ENCODE measurements around the gene C22orf31.

Gene C22orf31

DNA sequence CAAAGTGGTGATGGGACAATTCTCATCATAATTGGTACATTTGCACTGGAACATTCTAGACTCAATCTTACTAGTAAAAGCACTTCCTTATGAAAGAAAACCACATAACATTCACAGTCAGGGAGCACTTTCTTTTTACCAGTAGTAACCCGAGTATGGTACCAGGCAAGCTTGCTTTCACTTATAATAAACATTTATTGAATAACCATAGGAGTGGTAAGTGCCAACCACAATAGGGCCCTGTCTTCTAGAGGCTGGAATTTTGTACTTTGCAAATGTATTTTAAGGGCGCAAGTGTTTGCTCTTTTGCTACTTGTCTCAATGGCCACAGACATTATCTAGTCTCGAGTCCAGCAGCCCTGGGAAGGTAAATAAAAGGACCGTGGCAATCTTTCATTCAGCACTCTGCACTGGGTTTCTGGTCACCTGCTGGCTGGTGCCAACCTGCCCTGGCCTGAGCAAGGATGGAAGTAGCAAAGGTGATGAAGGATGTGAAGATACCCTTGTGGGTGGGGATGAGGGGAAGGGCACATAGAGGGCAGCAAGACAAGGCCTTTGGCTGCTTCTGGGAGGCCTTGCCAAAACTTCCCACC lies 24.2 kb downstream of the C22orf31 start:
- Histone ChIP-seq H3K4me2 (ENCODE audit: insufficient read depth, low read length, poor library complexity, severe bottlenecking) (no peak overlapping the region), H3K9me3 (replicated peaks in 1 of 2; ENCODE audit: control insufficient read depth in 2 of 2, insufficient read depth in 1 of 2, low read depth in 1 of 2, low read length in 2 of 2) (no peaks in the 10 kb centered on the region), H2AFZ (ENCODE audit: low read length) (no peak overlapping the region), H3K27ac (replicated peaks; ENCODE audit: low read length) (no peak overlapping the region), H2BK15ac (ENCODE audit: low read length) (no peak overlapping the region), H3K18ac (ENCODE audit: low read length) (no peak overlapping the region), H3K23ac (ENCODE audit: low read depth, low read length, poor library complexity) (no peak overlapping the region), H3K27me3 (ENCODE audit: control insufficient read depth in 3 of 3, insufficient read depth in 3 of 3, low read depth in 1 of 3, low read length in 3 of 3) (no peaks in the 10 kb centered on the region), H2BK12ac (ENCODE audit: low read length) (no peak overlapping the region), H3K36me3 (replicated peaks in 1 of 2; ENCODE audit: control insufficient read depth in 2 of 2, insufficient read depth in 2 of 2, low read length in 2 of 2) (peaks cover 0 to 8% of the 10 kb centered on the region in 2 donors), H3K4me1 (ENCODE audit: control insufficient read depth in 2 of 2, insufficient read depth in 1 of 2, low read depth in 1 of 2, low read length in 2 of 2) (peaks cover 0 to 2% of the 10 kb centered on the region in 2 donors), H3K4ac (ENCODE audit: low read length) (no peak overlapping the region), H3K9ac (ENCODE audit: low read depth, low read length, poor library complexity) (no peak overlapping the region), H3K14ac (ENCODE audit: low read length) (no peak overlapping the region), H3K79me1 (ENCODE audit: low read depth, low read length) (no peaks in the 10 kb centered on the region), H3K4me3 (ENCODE audit: low read length in 2 of 2) (no peak overlapping the region), H4K91ac (ENCODE audit: low read depth, low read length, poor library complexity) (no peak overlapping the region), H4K8ac (ENCODE audit: low read depth, low read length) (no peak overlapping the region), H2BK120ac (ENCODE audit: low read depth, low read length) (no peak overlapping the region), H2BK5ac (ENCODE audit: low read length) (no peak overlapping the region), H2AK5ac (ENCODE audit: low read depth, low read length) (no peak overlapping the region)
- DNase-seq (ENCODE audit: low spot score): no peak
- WGBS, 2 donors (ENCODE audit: extremely low coverage in 2 of 2, insufficient read length in 2 of 2, insufficient replicate concordance in 1 of 2): no CpG with 5 or more reads among the region's 4 CpGs

DNA sequence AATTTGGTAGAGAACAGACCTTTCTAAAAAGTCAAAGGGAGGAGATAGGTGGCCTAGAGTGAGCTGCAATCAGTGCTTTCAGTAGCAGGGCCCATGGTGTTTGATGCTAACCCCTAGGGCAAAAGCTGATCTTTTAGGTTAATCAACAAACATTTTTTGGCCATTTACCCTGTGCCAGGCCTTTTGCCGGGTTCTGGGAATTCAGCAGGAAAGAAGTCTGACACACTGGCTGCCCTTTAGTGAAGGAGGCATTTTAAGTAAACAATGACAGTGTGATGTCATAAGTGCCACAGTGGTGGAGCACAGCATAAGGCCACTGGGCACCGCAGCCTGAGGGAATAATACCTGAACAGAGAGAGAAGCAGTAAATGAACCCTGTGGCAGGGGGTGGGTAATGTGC lies 29.0 kb downstream of the C22orf31 start:
- Histone ChIP-seq H3K4me2 (ENCODE audit: insufficient read depth, low read length, poor library complexity, severe bottlenecking) (no peak overlapping the region), H3K4me1 (ENCODE audit: control insufficient read depth in 2 of 2, insufficient read depth in 1 of 2, low read depth in 1 of 2, low read length in 2 of 2) (peaks cover 17 to 21% of the 10 kb centered on the region in 2 donors), H2AK5ac (ENCODE audit: low read depth, low read length) (no peak overlapping the region), H3K9ac (ENCODE audit: low read depth, low read length, poor library complexity) (no peak overlapping the region), H3K4me3 (ENCODE audit: low read length in 2 of 2) (no peak overlapping the region), H2BK5ac (ENCODE audit: low read length) (no peak overlapping the region), H3K27me3 (ENCODE audit: control insufficient read depth in 3 of 3, insufficient read depth in 3 of 3, low read depth in 1 of 3, low read length in 3 of 3) (no peaks in the 10 kb centered on the region), H3K18ac (ENCODE audit: low read length) (no peak overlapping the region), H3K9me3 (replicated peaks in 1 of 2; ENCODE audit: control insufficient read depth in 2 of 2, insufficient read depth in 1 of 2, low read depth in 1 of 2, low read length in 2 of 2) (no peaks in the 10 kb centered on the region), H2BK15ac (ENCODE audit: low read length) (no peak overlapping the region), H3K27ac (replicated peaks; ENCODE audit: low read length) (no peak overlapping the region), H2BK12ac (ENCODE audit: low read length) (no peak overlapping the region), H4K8ac (ENCODE audit: low read depth, low read length) (no peak overlapping the region), H4K91ac (ENCODE audit: low read depth, low read length, poor library complexity) (no peak overlapping the region), H3K79me1 (ENCODE audit: low read depth, low read length) (peaks cover 1% of the 10 kb centered on the region), H3K14ac (ENCODE audit: low read length) (no peak overlapping the region), H2AFZ (ENCODE audit: low read length) (no peak overlapping the region), H2BK120ac (ENCODE audit: low read depth, low read length) (no peak overlapping the region), H3K23ac (ENCODE audit: low read depth, low read length, poor library complexity) (no peak overlapping the region), H3K4ac (ENCODE audit: low read length) (no peak overlapping the region), H3K36me3 (replicated peaks in 1 of 2; ENCODE audit: control insufficient read depth in 2 of 2, insufficient read depth in 2 of 2, low read length in 2 of 2) (peaks cover under 1 to 7% of the 10 kb centered on the region in 2 donors)
- no peak for DNase-seq (ENCODE audit: low spot score)
- WGBS, 2 donors (ENCODE audit: extremely low coverage in 2 of 2, insufficient read length in 2 of 2, insufficient replicate concordance in 1 of 2): no CpG with 5 or more reads among the region's 2 CpGs

DNA sequence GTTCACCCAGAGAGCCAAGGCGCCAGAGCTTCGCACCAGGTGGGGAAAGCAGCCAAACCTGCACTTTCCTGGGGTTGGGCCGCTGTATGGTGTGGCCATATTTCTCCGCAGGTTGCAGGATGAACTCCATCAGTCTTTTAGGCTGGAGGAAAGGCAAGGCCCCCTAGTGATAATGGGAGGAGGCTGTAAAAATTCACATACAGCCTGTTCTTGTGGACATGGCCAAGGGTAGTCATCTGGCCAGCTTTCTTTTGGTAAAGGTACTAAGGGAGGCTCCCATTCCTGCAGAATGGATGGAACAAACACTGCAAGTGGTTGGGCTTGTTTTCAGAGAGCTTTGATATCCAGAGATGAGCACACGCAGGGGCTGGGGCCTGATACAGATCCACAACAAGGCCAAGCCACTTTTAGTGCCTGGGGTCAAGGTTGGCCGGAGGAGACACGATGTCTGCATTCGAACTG lies 29.6 kb downstream of the C22orf31 start:
- no peak overlapping the region for H3K23ac ChIP-seq (ENCODE audit: low read depth, low read length, poor library complexity)
- no peak overlapping the region for H4K8ac ChIP-seq (ENCODE audit: low read depth, low read length)
- WGBS, 2 donors (ENCODE audit: extremely low coverage in 2 of 2, insufficient read length in 2 of 2, insufficient replicate concordance in 1 of 2): no CpG with 5 or more reads among the region's 8 CpGs
- no peaks in the 10 kb centered on the region for H3K9me3 ChIP-seq (replicated peaks in 1 of 2; ENCODE audit: control insufficient read depth in 2 of 2, insufficient read depth in 1 of 2, low read depth in 1 of 2, low read length in 2 of 2)
- no peak overlapping the region for H2AK5ac ChIP-seq (ENCODE audit: low read depth, low read length)
- no peak for DNase-seq (ENCODE audit: low spot score)
- no peak overlapping the region for H3K4me3 ChIP-seq (ENCODE audit: low read length in 2 of 2)
- H3K27ac ChIP-seq (replicated peaks; ENCODE audit: low read length): no peak overlapping the region
- no peak overlapping the region for H4K91ac ChIP-seq (ENCODE audit: low read depth, low read length, poor library complexity)
- H3K27me3 ChIP-seq (ENCODE audit: control insufficient read depth in 3 of 3, insufficient read depth in 3 of 3, low read depth in 1 of 3, low read length in 3 of 3): no peaks in the 10 kb centered on the region
- no peak overlapping the region for H2BK5ac ChIP-seq (ENCODE audit: low read length)
- no peak overlapping the region for H3K4me2 ChIP-seq (ENCODE audit: insufficient read depth, low read length, poor library complexity, severe bottlenecking)
- no peak overlapping the region for H3K4ac ChIP-seq (ENCODE audit: low read length)
- no peak overlapping the region for H3K9ac ChIP-seq (ENCODE audit: low read depth, low read length, poor library complexity)
- H3K36me3 ChIP-seq (replicated peaks in 1 of 2; ENCODE audit: control insufficient read depth in 2 of 2, insufficient read depth in 2 of 2, low read length in 2 of 2): peaks cover 2 to 9% of the 10 kb centered on the region in 2 donors
- H3K18ac ChIP-seq (ENCODE audit: low read length): no peak overlapping the region
- no peak overlapping the region for H2BK12ac ChIP-seq (ENCODE audit: low read length)
- no peak overlapping the region for H2BK15ac ChIP-seq (ENCODE audit: low read length)
- H3K4me1 ChIP-seq (ENCODE audit: control insufficient read depth in 2 of 2, insufficient read depth in 1 of 2, low read depth in 1 of 2, low read length in 2 of 2): peaks cover 17 to 21% of the 10 kb centered on the region in 2 donors
- no peak overlapping the region for H2AFZ ChIP-seq (ENCODE audit: low read length)
- no peak overlapping the region for H3K14ac ChIP-seq (ENCODE audit: low read length)
- peaks cover 1% of the 10 kb centered on the region for H3K79me1 ChIP-seq (ENCODE audit: low read depth, low read length)
- no peak overlapping the region for H2BK120ac ChIP-seq (ENCODE audit: low read depth, low read length)

DNA sequence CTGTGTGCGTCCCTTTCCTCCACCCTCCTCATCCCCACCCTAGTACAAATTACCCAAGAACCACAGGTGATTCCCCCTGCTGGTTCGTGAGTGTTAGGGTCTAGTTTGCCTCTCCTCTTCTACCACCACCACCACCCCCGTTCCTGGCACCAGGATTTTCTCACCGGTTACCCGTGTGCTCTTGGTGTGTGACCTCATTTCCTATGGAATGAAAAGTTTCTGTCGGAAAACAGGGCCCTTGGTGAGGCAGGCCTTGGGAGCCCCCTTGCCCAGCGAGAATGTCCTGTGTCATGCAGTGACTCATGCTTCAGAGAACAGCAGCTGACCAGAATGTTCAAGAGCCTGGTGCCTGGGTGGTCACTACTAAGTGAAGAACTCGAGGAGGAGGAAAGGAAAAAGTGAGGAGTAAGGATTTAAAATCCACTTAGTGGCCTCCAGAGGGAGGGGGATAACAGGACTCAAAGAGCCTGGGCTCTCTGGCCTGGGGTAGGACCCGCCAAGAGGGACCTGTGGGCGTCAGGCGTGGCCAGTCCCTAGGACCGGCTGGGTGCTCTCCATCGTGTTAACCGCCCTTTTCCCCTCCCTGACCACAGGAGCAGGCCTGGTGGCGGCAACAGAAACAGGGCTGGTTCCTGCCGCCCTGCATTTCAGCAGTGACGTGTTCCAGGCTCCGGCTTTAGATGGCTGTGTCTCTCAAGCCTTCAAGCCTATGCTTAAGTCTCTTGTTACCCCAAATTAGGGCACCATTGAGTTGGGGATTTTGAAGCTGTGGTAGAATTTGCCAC lies 30.2 kb downstream of the C22orf31 start:
- Histone ChIP-seq H2BK5ac (ENCODE audit: low read length) (no peak overlapping the region), H2AK5ac (ENCODE audit: low read depth, low read length) (no peak overlapping the region), H2BK120ac (ENCODE audit: low read depth, low read length) (no peak overlapping the region), H2AFZ (ENCODE audit: low read length) (no peak overlapping the region), H4K8ac (ENCODE audit: low read depth, low read length) (no peak overlapping the region), H3K9ac (ENCODE audit: low read depth, low read length, poor library complexity) (no peak overlapping the region), H4K91ac (ENCODE audit: low read depth, low read length, poor library complexity) (no peak overlapping the region), H3K27me3 (ENCODE audit: control insufficient read depth in 3 of 3, insufficient read depth in 3 of 3, low read depth in 1 of 3, low read length in 3 of 3) (no peaks in the 10 kb centered on the region), H3K23ac (ENCODE audit: low read depth, low read length, poor library complexity) (no peak overlapping the region), H2BK15ac (ENCODE audit: low read length) (no peak overlapping the region), H3K4me3 (ENCODE audit: low read length in 2 of 2) (no peak overlapping the region), H3K14ac (ENCODE audit: low read length) (no peak overlapping the region), H3K18ac (ENCODE audit: low read length) (no peak overlapping the region), H2BK12ac (ENCODE audit: low read length) (no peak overlapping the region), H3K27ac (replicated peaks; ENCODE audit: low read length) (peak overlapping the region; percentile 45), H3K4ac (ENCODE audit: low read length) (no peak overlapping the region), H3K79me1 (ENCODE audit: low read depth, low read length) (peaks cover 1% of the 10 kb centered on the region), H3K4me2 (ENCODE audit: insufficient read depth, low read length, poor library complexity, severe bottlenecking) (no peak overlapping the region), H3K36me3 (replicated peaks in 1 of 2; ENCODE audit: control insufficient read depth in 2 of 2, insufficient read depth in 2 of 2, low read length in 2 of 2) (peaks cover 2 to 15% of the 10 kb centered on the region in 2 donors), H3K9me3 (replicated peaks in 1 of 2; ENCODE audit: control insufficient read depth in 2 of 2, insufficient read depth in 1 of 2, low read depth in 1 of 2, low read length in 2 of 2) (no peaks in the 10 kb centered on the region), H3K4me1 (ENCODE audit: control insufficient read depth in 2 of 2, insufficient read depth in 1 of 2, low read depth in 1 of 2, low read length in 2 of 2) (peaks cover 17 to 21% of the 10 kb centered on the region in 2 donors)
- peak; percentile 55 for DNase-seq (ENCODE audit: low spot score)
- WGBS, 2 donors (ENCODE audit: extremely low coverage in 2 of 2, insufficient read length in 2 of 2, insufficient replicate concordance in 1 of 2): no CpG with 5 or more reads among the region's 18 CpGs

Data from neuronal stem cell (in vitro differentiated cells).